ENCODE data around the gene MATCAP1. TPM values are rescaled to one million over a fixed set of nuclear protein-coding genes. Genes with fewer than 3 reads are reported as not detected.

MATCAP1 gene
- total RNA-seq, 1 experiment from 2014 or later = 51.2 TPM

DNA sequence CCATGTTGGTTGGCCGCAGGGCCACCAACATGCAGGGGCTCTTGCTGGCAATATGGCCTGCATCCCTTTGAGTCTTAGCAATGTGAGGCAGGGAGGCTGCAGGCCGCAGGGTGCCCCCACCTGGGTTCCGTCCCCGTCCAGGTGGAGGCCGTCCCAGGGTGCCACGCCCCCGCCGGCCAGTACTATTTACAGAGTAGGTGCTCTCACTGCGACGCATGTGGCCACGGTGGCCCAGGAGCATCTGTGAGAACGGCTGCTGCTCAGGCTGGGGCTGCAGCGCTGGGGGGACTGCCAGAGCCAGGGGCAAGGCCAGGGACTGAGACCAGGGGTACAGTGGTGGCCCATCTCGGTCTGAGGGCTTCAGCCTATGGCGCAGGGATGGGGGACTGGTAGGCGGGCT lies 3.6 kb downstream of the MATCAP1 start:
- Histone ChIP-seq H4K91ac (ENCODE audit: insufficient read length, low read depth, low read length) (no peak overlapping the region), H3K9ac (ENCODE audit: extremely low read depth, insufficient read length, low read length) (no peak overlapping the region), H2AK5ac (ENCODE audit: insufficient read length, low read length) (no peak overlapping the region), H4K8ac (replicated peaks; ENCODE audit: insufficient read length, low read depth, low read length) (no peak overlapping the region), H3K27ac (ENCODE audit: insufficient read length, low read depth, low read length) (no peak overlapping the region), H3K9me3 (ENCODE audit: control insufficient read depth, low read depth, low read length) (no peaks in the 10 kb centered on the region), H4K5ac (ENCODE audit: insufficient read length, low read depth, low read length) (no peak overlapping the region), H3T11ph (ENCODE audit: low read length) (no peak overlapping the region), H3K23me2 (ENCODE audit: insufficient read length, low read depth, low read length, poor library complexity, severe bottlenecking) (peaks cover 22% of the 10 kb centered on the region), H2BK20ac (ENCODE audit: low read depth, low read length, poor library complexity, severe bottlenecking) (no peak overlapping the region), H3K23ac (ENCODE audit: insufficient read length, low read depth, low read length) (no peak overlapping the region), H2BK12ac (ENCODE audit: insufficient read length, low read depth, low read length) (no peak overlapping the region), H3K4ac (ENCODE audit: low read depth, low read length) (no peak overlapping the region), H3K14ac (ENCODE audit: insufficient read depth, low read length) (no peak overlapping the region), H3K4me1 (ENCODE audit: insufficient read depth, low read length) (peaks cover 2% of the 10 kb centered on the region; the same call in 1 of the 2 replicates), H2BK5ac (ENCODE audit: insufficient read length, low read length) (no peak overlapping the region), H2BK15ac (ENCODE audit: low read depth, low read length) (no peak overlapping the region), H3K18ac (ENCODE audit: insufficient read length, low read depth, low read length) (no peak overlapping the region), H3K4me2 (ENCODE audit: insufficient read depth, insufficient read length, low read length) (no peak overlapping the region), H3K79me1 (ENCODE audit: insufficient read depth, low read depth, low read length, poor library complexity, severe bottlenecking) (no peaks in the 10 kb centered on the region), H3K27me3 (ENCODE audit: insufficient read depth, low read length) (peaks cover 8% of the 10 kb centered on the region; the same call in 1 of the 2 replicates), H3K56ac (ENCODE audit: insufficient read length, low read depth, low read length) (no peak overlapping the region), H4K20me1 (ENCODE audit: control insufficient read depth, insufficient read depth, insufficient read length) (no peaks in the 10 kb centered on the region), H3K79me2 (ENCODE audit: insufficient read depth, low read length) (no peaks in the 10 kb centered on the region), H2AFZ (ENCODE audit: low read length) (no peak overlapping the region), H2BK120ac (ENCODE audit: low read depth, low read length, poor library complexity, severe bottlenecking) (no peak overlapping the region)
- DNase-seq = no peak
- Mint-ChIP-seq H3K9me3 (no peaks in the 10 kb centered on the region), H3K36me3 (ENCODE audit: insufficient read depth in 1 of 3, low read depth in 3 of 3) (peaks cover 0 to 7% (median 4%) of the 10 kb centered on the region in 3 experiments; a peak in 2 of 7 replicates), H3K27me3 (ENCODE audit: low read depth) (peaks cover 38% of the 10 kb centered on the region), H3K4me1 (peaks cover 17 to 18% of the 10 kb centered on the region in 2 experiments), H3K4me3 (no peak overlapping the region), H3K27ac (no peak overlapping the region)
- no CpG with 5 or more reads among the region's 16 CpGs for WGBS (ENCODE audit: extremely low coverage, insufficient read length, low lambda C conversion rate)
- TF ChIP-seq, protein P1, sequence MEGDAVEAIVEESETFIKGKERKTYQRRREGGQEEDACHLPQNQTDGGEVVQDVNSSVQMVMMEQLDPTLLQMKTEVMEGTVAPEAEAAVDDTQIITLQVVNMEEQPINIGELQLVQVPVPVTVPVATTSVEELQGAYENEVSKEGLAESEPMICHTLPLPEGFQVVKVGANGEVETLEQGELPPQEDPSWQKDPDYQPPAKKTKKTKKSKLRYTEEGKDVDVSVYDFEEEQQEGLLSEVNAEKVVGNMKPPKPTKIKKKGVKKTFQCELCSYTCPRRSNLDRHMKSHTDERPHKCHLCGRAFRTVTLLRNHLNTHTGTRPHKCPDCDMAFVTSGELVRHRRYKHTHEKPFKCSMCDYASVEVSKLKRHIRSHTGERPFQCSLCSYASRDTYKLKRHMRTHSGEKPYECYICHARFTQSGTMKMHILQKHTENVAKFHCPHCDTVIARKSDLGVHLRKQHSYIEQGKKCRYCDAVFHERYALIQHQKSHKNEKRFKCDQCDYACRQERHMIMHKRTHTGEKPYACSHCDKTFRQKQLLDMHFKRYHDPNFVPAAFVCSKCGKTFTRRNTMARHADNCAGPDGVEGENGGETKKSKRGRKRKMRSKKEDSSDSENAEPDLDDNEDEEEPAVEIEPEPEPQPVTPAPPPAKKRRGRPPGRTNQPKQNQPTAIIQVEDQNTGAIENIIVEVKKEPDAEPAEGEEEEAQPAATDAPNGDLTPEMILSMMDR (conservative IDR thresholded peaks at IDR 0.05) = no peak

Measured in H9 (cell line).